Pons (tissue), 1 donor: ENCODE results near the gene AP2A1.

ENCODE experiments used
- DNase-seq: peaks from one replicate; pipeline ENCODE4 v3.0.0-alpha.2; 2016; ENCODE audit warnings: low spot score

The AP2A1 gene

DNA sequence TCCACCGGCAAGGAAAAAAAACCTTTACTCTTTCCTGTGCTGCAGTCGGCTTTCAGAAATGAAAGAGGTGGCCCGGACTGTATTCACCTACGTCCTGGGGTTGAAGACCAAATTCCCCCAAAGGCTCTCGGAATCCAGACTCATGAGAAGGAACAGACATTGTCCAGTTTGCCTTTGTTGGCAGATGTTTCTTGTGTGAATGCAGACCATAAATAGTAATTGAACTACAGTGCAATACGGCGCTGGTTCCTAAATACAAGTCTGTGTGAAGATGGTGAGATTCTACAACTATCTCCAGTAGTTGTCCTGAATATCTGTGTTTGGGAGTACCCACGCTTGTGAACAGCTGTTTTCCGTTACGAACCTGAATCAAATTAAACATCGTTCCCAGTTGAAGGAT, 72.9 kb downstream of the AP2A1 start:
- DNase-seq, result no peak

DNA sequence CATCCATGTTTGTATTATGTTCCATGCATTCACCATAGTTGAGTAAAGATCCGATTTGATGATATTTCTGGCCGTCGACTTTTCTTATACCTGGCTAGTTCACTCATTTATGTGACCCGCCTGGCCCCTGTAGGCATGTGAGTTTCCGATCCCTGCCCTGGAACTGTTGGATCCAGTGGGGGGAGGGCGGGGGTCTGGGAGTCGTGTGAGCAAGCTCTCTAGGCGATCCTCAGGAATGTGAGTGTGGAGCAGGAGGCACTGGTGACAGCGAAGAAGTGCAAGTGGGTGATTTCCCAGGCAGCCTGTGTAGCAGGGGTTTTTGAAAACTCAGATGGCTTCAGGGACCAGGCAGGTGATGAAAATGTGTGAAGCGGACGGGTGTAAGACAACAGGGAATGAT, 73.5 kb downstream of the AP2A1 start:
- DNase-seq, result no peak

DNA sequence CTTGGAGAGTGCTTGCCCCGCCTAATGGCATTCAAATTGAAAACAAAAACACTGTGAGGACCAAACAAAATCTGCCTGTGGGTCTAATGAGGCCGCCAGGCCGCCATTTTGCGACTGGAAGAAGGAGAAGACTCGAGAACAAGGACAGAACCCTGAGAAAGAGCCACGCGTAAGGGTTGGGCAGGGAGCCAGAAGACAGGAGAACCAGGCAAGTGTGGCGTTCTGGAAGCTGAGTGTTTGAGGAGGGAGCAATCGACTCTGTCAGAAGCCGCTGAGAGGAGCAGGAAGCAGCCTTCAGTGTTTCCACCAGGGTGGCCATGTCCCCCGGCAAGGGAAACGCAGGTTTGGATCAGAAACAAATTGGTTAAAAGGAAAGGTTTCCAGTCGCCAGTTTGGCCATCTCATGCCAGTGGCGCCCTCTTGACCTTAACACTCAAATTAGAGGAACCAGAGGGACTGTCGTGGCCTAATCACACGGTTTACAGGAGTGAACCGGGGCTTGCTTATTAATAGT, 74.0 kb downstream of the AP2A1 start:
- no peak for DNase-seq

DNA sequence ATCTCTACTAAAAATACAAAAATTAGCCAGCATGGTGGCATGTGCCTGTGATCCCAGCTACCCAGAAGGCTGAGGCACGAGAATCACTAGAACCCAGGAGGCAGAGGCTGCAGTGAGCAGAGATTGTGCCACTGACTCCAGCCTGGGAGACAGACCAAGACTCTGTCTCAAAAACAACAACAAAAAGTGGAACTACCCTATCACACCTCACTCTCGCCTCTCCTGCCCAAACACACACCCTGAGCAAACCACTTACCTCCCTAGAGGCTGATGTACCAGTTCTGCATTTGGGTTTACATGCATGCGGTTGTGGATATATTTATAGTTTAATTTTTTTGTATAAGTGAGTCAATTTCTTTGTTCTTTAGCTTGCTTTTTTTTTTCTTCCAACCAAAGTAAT, 76.5 kb downstream of the AP2A1 start:
- no peak for DNase-seq

DNA sequence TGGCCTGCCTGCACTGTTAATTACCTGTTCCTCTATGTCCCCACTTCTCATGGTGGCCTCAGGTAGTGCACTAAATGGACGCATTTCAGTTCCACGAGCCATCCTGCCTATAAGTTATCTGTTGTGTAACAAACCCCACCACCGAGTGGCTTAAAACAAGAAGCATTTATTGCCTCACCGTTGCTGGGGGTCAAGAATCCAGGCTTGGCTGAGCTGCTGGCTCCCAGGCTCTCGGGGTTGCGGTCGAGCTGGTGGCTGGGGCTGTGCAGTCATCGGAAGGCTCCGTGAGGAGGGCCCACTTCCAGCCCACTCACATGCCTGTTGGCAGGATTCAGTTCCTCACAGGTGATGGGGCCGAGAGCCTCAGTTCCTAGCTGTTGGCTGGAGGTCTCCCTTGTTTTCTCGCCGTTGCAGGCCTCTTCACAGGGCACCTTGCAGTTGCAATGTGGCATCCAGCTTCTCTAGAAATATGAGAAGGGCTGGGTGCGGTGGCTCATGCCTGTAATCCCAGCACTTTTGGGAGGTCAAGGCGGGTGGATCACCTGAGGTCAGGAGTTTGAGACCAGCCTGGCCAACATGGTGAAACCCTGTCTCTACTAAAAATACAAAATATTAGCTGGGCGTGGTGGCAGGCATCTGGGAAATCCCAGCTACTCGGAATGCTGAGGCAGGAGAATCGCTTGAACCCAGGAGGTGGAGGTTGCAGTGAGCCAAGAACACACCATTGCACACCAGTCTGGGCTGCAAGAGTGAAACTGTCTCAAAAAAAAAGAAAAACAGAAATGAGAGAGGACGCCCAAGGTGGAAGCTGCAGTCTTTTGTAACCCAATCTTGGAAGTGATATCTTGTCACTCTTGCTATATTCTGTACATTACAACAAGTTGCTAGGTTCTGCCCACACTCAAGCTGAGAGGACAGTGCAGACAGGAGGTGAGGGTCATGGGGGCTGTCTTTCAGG, 77.6 kb downstream of the AP2A1 start:
- DNase-seq, result no peak

DNA sequence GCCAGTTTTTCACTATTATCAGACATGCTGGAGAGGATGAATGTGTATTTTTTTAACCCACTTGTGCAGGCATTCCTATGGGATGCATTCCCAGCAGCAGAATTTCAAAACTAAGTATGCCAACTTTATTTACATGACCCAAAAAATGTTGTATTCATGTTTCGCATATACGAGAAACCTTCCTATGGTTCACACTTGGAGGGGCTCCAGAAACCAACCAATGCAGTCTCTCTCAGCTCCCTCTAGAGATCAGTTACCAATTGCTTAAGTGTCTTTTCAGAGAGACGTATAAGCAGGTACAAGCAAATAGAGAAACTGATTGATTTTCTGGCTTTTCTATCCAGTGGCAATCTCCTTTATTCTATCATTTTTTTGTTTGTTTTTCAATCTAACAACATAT, 78.6 kb downstream of the AP2A1 start:
- no peak for DNase-seq

DNA sequence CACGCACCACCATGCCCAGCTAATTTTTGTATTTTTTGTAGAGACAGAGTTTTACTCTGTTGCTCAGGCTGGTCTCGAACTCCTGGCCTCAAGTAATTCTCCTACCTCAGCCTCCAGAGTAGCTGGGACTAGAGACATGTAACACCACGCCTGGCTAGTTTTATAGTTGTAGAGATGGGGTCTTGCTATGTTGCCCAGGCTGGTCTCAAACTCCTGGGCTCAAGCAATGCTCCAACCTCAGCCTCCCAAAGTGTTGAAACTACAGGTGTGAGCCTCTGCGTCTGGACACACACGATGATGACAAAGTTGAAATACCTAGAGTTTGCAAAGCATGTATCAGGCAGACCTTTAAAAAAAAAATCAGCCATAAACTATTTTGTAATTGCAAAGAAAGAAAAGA, 79.6 kb downstream of the AP2A1 start:
- DNase-seq, result no peak

DNA sequence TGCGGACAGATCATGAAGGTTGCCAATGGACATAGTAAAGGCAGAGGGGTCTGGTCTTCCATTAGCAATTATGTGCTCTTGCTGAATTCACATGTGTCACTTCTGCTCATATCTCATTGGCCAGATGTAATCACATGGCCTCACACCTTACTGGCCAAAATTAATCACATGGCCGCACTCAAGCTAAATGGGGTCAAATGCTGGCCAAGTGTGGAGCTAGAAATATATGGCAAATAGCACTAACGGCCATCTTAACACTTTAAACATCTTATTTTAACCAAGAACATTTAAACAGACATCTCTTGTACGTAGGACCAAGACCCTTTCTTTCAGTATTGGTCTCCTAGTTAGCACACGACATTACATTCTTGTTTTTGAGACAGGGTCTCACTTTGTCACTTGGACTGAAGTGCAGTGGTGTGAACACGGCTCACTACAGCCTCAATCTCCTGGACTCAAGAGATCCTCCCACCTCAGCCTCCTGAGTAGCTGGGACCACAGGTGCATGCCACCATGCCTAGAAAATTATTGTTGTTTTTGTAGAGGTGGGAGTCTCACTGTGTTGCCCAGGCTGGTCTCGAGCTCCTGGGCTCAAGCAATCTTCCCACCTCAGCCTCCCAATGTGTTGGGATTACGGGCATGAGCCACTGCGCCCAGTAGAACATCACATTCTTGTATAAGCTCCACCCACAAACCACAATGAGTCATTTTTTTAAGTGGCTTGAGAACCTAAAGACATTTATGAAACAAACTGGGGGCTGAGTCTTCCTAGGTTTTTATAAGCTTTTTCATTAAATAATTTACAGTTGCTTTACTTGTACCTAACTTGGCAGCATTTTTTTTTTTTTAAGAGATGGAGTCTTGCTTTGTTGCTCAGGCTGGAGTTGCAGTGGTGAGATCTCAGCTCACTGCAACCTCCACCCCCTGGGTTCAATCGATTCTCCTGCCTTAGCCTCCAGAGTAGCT, 81.2 kb downstream of the AP2A1 start:
- DNase-seq, result no peak

DNA sequence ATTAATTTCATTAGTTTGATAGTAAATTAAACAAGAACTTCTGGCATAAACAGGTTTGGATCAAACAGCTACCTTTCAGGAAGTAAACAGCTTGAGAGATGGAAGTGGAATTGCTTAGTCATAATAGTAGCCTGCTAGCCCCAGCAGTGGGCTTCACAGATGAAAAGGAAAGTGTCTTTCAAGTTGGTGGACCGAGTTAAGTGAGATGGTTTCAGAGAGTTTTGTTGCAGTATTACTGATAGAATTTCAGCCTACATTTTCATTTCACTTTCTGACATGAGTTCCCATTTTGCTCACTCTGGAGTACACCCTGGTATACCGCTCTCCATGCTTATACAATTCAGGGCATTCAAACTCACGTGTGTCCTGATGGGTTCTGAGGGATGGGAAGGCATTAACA, 82.1 kb downstream of the AP2A1 start:
- DNase-seq, result no peak

DNA sequence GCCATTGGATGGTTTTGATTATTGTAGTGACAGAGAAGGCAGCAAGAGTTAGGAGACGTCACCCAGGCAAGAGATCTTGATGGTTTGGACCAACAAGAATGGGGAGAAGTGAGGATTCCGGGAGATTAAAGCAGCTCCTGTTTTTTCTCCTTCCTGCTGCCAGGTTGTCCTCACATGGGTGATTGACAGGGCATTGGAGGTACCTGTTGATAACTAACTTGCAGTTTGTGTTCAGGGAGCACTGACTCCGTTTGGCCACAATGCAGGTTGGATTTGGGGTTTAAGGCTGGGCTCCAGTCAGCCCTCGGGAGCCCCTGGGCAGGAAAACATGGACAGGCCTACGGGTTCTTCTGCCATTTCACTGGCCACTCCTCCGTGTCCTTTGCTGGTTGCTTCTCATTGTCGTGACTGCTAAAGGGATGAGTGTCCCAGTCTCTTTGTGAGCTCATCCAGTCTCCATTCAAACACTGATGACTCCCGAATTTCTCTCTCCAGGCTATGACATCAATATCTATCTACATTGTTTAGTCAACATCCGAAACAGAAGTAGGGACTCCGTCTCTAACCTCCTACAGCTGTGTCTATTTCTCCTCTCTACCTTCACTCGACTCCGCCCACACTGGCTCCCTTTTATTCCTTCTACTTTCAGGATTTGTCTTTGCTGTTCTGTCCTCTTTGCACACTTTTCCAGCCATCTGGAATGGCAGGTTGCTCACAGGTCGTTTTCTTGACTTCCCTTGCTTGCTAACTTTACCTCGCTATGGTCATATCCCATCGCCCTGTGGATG, 82.8 kb downstream of the AP2A1 start:
- DNase-seq, result no peak

DNA sequence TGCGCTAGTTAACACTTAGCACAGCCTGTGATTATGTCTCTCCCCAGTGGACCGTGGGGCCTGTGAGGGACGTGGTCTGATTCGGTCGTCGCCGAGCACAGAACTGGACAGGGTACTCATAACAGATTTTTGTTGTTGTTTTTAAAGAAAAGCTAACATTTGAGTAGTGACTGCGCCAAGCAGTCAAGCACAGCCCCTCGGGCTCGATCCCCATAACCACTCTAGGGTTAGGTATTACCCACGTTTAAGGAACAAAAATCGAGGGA, 83.4 kb downstream of the AP2A1 start:
- DNase-seq, result no peak

DNA sequence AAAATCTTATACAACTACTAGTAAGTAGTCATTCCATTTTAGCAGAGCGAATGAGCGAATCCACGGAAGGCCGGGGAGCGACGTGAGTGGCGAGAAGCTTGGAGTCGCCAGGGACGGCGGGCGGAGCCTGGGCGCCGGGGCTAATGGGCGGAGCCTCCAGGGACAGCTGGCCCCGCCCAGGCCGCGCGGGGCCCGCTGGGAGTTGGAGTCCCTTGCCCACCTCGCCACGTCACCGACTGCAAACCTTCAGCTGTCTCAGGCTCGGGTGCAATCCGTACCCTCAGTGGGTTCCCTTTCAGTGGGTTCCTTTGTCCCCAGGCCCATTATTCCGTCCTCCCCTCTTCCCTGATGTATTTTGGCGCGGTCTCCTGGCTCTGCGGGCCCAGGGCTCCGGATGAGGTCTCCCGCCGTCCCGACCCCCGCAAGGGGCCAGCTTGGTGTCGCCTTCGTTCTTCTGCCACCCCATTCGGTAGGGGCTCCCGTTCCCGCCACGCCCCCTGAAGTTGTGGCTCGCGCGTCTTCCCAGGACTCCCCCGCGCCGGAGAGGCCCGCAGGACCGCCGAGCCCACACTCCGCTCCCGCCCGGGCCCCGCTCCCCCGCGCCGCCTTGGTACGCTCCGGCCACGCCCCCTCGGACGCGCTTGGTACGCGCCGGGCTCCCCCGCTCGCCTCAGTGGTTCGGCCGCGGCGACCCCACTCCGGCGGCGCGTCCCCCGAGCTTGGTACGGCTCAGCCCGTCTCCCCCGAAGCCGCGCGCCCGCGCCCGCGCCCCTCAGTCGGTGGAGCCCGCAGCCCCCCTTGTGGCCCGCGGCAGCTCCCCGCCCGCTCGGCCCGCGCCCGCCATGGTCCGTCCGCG, 83.9 kb downstream of the AP2A1 start, which contains the start of gene PTOV1:
TSS of gene PTOV1 (plus strand) at position 673 of the 856 bp plus-strand sequence.
- peak; percentile 95 for DNase-seq

DNA sequence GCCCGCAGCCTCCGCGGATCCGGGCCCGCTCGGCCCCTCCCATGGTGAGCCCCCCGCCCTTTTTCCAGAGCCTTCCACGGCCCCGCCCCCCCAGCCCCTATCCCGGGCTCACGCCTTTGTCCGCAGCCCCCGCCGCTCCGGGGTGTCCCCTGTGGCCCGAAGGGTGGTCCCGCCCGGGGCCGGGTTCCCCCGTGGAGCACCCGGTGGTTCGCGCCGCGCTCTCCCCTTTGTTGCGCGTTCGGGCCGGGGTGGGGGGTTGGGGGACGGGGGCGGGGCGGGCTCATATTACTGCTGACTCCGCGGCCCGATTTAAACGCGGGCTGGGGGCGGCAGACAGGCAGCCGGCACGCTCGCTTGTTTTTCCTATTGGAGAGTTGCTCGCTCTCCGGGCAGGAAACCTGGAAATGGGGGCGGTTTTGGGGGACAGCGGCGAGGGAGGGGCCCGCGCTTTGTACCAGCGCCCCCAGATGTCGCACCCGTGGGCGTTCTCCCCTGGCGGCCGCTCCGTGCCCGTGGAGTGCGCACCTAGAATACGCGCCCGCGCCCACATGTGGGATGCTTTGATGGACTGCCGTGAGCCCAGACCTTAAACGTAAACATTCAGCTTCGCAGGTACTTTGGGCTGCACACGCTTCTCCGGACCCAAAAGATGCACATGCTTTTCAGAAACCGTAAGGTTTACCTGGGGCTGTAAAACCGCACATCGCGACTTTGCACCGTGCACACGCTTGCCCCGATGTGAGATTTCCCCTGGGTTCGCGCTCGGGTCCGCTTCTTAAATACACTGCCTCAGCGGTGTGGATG, 84.9 kb downstream of the AP2A1 start:
- no peak for DNase-seq

DNA sequence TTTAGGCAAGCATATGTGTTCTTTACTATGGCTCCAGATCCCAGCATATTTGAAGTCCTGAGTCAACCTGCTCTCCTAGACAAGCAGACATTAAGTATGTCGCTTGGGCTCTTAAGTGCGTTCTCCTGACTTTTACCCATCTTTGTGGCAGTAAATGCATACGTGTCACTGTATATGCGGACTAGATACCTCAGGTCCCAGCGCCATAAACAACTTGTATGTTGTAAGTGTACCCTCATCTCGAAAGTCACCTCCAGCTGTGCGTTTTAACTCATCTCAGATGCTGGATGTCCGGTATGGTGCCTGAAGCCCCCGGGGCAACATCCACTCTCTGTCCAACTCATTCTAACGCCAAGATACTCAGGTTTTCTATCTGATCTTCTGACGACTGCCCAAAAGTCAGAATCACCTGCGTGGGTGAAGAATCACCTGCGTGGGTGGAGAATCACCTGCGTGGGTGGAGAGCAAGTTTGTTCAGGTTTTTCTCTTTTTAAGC, 85.9 kb downstream of the AP2A1 start:
- DNase-seq, result no peak

DNA sequence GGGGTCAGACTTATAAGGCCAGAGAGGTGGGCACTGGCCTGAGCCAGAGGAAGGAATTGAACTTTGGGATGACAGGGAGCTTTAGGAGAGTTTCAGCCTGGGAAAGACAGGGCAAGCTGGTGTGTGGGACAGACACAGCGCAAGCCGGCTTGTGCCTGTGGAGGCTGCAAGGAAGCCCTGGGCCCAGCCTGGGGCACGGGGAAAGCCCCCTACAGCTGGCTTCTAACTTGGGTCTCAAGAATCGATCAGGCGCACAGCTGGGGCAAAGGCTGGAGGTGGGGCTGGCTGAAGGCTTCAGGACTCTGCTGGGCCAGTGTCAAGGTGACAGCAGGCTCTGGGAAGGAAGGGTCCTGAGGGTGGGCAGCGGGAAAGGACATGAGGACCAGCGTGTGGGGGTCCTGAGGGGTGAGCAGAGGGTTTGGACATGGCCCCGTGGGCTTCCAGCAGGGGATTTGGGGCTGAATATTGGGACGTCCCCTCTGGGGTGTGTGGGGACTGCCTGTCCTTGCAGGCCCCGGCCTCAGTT, 87.1 kb downstream of the AP2A1 start:
- DNase-seq, result no peak

DNA sequence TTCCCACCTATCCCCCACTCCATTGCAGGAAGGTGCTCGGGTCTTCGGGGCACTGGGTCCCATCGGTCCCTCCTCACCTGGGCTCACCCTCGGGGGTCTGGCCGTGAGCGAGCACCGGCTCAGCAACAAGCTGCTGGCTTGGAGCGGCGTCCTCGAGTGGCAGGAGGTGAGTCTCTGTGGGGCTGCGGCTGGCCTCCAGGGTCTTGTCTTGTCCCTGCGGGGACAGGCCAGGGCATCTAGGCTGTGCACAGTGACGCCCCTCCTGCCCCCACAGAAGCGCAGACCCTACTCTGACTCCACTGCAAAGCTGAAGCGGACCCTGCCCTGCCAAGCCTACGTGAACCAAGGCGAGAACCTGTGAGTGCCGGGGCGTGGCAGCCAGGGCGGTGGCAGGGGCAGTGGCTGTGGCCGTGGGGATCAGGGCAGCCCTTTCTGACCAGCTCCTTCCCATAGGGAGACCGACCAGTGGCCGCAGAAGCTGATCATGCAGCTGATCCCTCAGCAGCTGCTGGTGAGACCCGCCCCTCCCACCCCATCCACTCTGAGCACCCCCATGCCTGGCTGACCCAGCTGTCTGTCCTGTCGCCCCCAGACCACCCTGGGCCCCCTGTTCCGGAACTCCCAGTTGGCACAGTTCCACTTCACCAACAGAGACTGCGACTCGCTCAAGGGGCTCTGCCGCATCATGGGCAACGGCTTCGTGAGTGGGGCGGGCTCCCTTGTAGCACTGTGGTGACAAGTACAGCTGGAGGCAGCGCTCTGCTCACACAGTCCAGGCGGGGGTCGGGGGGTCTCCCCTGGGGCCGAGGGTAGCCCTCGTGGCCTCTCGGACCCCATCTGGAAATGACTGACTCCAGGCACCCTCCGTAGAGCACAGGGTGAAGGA, 87.8 kb downstream of the AP2A1 start:
- DNase-seq, result no peak

DNA sequence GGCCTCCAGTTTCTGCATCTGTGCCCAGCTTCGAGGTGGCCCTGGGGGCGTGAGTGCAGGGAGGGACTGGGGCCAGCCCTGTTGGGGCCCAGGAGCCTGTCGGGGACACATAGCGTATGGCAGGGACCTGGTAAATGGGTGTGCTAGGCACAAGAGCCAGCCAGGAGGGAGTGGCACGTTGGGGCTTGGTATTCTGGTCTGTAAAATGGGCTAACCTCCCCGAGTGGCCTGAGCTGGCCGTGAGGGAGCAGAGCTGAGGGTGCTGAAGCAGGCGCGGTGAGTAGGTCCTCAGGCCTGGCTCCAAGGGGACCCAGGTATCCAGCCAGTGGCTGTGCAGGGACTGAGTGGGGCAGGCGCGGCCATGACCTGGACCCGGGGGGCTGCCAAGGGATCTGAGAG, 88.5 kb downstream of the AP2A1 start:
- no peak for DNase-seq

DNA sequence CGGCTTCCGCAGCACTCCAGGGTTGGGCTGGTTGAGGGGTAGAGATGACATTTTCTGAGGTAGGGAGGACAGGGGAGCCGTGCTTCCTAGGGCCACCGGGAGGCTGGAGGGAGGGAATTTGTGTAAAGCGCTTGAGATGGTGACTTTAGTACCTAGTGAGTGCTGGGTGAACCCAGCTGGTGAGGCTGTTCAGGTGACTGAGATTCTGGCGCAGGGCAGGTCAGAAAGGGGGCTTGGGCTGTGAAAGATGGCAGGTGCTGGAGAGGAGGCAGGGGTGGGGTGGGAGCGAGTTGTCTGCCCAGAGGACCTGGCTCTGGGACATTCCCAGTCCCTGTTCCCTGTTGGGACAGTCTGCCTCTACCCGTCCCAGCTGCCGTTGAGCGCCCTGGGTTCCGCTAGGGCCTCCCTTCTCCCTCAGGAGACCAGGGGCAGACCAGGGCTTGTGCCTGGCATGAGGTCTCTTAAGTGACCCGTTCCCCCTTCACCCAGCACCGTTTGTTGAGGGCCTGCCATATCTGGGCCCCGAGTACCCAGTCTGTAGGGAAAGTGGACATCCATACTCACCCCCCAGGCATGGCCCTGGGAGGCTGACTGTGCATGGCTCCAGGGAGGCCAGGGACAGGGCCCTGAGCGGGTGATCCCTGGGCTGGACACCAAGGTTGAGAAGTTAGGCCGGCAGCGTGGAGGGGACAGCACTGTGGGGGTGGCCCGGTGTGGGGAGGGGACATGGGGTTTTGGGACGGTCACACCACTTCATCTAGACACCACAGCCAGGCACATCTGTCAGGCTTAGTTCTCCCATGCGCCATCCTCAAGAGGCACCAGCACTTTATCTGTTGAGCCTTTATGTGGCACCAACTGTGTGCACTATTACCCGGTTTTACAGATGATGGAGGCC, 89.1 kb downstream of the AP2A1 start:
- DNase-seq, result no peak
